HG03039 (cell line): ENCODE results near the gene BTNL2.

ENCODE experiments used
- ATAC-seq: cut with Tn5 transposase; IDR thresholded peaks from one replicate; pipeline ENCODE4 v1.9.1; 2021; ENCODE audit warnings: mild to moderate bottlenecking, moderate library complexity; ENCODE audit not compliant: unreplicated experiment

The BTNL2 gene

GRCh38 chr6:32416036-32416435 lies 9.1 kb upstream of the BTNL2 start:
- no peak for ATAC-seq

GRCh38 chr6:32415521-32416019 lies 8.6 kb upstream of the BTNL2 start:
- no peak for ATAC-seq

- no peak for ATAC-seq
Observed at GRCh38 chr6:32413427-32414047, 6.6 kb upstream of the BTNL2 start.

- no peak for ATAC-seq
Observed at GRCh38 chr6:32411566-32412327, 4.8 kb upstream of the BTNL2 start.

DNA sequence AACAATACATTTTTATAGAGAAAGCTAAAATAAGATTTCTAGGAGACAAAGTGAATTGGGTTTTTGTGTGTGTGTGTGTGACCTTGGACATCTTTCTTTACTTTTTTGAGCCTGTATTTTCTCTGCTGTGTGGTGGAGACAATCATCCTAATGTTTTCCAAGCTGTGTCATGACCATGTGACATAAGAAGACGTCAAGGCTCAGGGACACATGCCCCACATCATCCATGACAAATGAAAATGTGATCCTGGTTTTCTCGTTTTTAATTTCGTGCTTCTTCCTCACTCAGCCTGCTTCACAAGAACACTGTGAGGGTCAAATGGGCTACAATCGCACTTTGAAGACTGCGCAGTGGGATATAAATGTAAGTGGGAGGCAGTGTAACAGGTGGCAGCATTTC lies 3.9 kb upstream of the BTNL2 start:
- no peak for ATAC-seq

DNA sequence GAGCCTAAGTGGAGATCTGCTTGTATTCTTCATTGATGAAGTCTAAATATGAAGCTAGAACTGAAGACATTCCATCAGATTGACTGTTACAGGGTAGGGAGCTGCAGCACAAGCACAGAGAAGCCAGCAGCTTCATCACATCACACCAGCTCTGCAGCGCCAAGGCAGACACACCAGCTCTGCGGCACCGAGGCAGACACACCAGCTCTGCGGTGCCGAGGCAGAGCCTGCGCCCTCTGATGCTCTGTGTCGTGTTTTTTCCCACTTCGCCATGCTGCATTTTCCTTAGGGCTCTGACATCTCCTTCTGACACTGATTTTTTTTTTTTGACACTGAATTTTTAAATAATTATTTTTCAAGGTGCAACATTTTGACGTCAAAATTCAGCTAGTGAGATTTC lies 784 bp downstream of the BTNL2 start:
- ATAC-seq = no peak

GRCh38 chr6:32405656-32406055 lies 1.3 kb downstream of the BTNL2 start:
- no peak for ATAC-seq

GRCh38 chr6:32402812-32403211 lies 4.2 kb downstream of the BTNL2 start:
- no peak for ATAC-seq

DNA sequence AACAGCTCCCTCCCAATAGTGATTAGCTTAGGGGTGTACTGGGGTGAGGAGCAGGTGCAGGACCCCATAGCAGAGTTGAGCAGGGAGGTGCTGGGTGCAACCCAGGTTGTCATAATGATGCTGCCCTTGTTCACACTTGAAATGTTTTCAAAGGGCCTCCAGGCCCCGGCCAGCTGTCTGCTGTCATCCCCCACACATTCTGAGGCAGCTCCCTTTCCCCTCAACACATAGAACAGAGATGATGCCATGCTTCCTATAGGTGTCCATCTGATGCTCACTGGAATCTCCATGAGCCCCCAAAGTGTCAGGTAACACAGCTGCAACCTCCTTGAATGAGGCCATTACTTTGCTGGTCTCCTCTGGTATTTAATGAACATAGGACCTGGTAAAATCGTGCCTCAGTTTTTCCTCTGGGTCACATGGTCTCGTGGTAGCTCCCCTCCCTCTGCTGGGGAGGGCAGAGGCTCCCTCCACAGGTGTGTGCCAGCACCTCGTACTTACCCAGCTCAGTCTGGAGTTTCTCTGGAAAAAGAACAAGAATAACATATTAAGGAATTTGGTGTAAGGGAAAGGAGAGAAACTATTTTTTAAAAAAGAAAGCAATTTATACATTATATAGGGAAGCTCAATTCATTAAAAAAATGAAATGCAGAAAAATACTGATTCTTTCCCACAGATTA lies 5.6 kb downstream of the BTNL2 start:
- ATAC-seq = no peak

GRCh38 chr6:32397252-32397920 lies 9.6 kb downstream of the BTNL2 start:
- ATAC-seq = peak; percentile 59

DNA sequence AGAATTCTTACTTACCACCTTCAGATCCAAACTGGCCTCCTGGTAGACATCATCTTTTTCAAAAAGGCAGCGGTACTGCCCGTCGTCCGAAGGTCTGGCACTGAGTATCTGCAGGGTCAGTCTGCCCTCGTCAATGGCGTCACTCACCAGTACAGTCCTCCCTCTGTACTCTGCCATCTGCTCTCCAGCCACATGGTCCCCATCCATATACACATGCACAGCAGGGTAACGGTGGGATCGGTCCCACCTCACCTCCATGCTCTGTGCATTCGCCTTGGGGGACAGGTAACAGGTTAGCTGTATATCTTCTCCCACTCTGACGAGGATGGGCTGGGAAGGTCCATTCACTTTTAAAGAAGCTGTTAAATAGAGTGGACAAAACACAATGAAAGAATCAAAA lies 11.0 kb downstream of the BTNL2 start:
- ATAC-seq = no peak

- ATAC-seq = no peak
Observed at GRCh38 chr6:32393665-32394420, 13.1 kb downstream of the BTNL2 start.

DNA sequence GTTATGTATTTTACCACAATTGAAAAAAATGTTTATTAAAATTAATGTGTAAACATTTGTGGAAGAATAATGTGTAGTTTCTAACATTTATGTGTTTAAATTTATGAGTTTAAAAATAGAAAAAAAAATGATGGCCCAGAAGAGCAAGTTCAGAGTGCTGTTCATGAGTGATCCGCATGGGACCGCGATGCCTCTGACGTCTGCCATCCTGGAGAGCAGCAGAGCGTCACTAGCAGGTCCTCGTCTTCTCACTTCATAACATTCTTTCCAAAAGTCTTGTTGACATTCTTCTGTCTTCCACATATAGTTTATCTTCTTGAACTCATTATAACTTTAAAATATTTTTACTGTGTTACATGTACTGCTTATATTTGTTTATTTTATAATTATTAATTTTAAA lies 15.5 kb downstream of the BTNL2 start:
- no peak for ATAC-seq

DNA sequence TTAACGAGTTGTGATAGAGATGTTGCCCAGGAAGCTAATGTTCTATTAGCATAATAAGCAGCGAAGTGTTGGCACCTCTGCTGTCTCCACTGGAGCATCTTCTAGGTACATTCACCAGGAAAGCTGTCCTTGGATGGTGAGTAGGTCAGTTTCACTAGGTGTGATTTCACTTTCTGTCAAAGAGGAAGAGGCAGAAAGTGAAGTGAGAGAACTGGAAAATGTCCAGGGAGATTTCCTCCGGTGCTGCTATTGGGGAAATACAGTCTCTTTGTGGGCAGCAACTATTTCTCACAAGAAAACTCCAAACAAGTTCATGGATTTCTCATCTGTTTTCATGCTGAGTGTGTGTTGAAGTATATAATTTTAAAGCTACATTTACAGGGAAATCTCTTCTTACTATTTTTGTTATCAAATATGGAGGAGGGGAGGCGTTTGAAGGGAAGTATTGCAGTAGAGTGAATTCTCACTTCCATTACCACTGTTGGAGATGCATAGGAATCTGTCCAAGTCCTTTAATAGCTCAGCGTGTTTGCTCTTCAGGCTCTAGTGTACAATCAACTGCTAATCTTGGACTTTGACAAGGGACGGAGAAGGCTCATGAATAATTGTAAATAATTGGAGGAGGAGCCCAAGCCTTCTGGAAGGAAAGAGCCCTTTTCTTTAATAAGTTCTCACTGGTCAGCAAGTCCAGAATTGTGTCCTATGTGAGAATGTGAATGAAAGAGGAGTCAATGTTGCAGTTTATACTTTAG lies 19.2 kb downstream of the BTNL2 start:
- ATAC-seq = no peak

- no peak for ATAC-seq
Observed at GRCh38 chr6:32386040-32386439, 20.9 kb downstream of the BTNL2 start.

DNA sequence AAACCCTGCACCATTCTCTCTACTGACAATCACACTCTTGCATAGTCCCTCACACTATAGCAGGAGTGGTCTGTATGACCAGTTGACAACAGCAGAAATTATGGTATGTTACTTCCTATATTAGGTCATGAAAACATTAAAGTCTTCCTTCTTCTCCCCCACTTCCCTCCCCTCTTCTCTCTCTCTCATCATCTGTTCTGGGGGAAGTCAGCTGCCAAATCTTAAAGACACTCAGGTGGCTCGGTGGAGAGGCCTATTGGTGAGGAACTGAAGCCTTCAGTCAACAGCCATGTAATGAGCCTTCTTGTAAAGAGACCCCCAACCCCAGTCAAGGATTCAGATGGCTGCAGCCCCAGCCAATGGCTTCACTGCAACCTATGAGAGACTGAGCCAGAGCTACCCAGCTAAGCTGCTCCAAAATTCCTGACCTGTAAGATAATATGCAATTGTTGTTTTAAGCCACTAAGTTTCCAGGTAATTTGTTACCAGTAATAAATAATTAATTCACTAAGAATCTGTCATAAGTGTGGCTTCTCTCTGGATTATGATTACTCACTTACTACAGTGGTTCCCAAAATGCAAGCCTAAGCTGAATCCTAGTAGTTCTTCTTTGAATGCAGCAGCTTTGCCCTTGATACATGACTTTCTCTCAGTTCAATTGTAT lies 24.1 kb downstream of the BTNL2 start:
- no peak for ATAC-seq

DNA sequence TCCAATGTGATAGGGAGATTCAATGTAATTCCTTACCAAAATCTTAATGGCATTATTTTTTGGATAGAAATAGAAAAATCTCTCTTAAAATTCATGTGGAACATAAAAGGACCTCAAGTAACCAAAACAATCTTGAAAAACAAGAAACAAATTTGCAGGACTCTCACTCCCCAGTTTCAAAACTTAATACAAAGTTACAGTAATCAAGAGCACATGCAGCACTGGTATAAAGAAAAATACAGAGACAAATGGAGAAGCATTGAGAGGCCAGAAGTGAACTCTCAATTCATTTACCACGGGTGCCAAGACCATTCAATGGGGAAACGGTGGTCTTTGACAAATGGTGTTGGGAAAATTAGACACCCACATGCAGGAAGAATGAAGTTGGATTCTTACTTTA lies 27.4 kb downstream of the BTNL2 start:
- ATAC-seq = no peak

DNA sequence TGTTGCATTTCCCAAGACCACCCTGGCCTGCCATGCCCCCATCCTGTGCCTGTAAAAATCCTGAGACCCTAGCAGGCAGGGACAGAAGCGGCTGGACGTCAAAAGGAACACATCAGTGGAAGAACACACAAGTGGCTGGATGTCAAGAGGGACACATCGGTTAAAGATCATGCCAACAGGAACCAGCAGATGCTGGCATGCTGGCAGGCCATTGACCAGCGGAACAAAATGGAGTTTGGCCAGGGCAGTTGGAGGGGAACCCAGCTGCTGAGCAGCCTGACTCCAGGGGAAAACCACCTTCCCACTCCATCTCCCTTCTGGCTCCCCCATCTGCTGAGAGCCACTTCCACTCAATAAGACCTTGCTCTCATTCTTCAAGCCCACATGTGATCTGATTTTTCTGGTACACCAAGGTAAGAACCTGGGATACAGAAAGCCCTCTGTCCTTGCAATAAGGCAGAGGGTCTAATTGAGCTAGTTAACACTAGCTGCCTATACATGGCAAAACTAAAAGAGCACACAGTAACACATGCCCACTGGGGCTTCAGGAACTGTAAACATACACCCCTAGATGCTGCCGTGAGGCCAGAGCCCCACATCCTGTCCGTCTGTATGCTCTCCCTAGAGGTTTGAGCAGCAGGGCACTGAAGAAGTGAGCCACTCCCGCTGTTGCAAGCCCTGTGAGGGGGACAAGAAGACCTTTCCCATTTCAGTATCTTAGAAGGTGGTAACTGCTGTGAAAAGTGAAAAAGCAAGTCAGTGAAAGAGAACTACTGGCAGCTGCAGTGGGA lies 31.0 kb downstream of the BTNL2 start:
- no peak for ATAC-seq

- ATAC-seq = no peak
Observed at GRCh38 chr6:32371803-32372202, 35.2 kb downstream of the BTNL2 start, which contains the start of gene TSBP1. TSS of gene TSBP1 (minus strand) at chr6:32371903. CDS start at chr6:32371706, 197 bp downstream.
